Thymus (tissue), 11 donors: ENCODE measurements around the gene ATF7. TPM values are rescaled to one million over a fixed set of nuclear protein-coding genes. Genes with fewer than 3 reads are reported as not detected.

Experiments used
- DNase-seq, 9 donors: peaks; one replicate each; pipeline ENCODE4 v3.0.0-alpha.2; 2013; ENCODE audit warnings: low spot score in 9 of 9, low read depth in 6 of 9, missing footprints in 1 of 9
- H3K27ac ChIP-seq, 2 donors: one replicate each; pipeline ENCODE4 v1.5.1; 2013; ENCODE audit warnings: control low read depth in 1 of 2, low read depth in 1 of 2, low read length in 1 of 2, mild to moderate bottlenecking in 1 of 2, moderate library complexity in 1 of 2
- H3K27me3 ChIP-seq, 2 donors: one replicate each; pipeline ENCODE4 v1.5.1; 2013; ENCODE audit warnings: low read length in 1 of 2; ENCODE audit not compliant: control insufficient read depth in 2 of 2, insufficient read depth in 1 of 2
- H3K36me3 ChIP-seq, 2 donors: one replicate each; pipeline ENCODE4 v1.5.1; 2013; ENCODE audit warnings: low read length in 1 of 2, mild to moderate bottlenecking in 1 of 2, moderate library complexity in 1 of 2; ENCODE audit not compliant: control insufficient read depth in 2 of 2, insufficient read depth in 2 of 2
- H3K4me1 ChIP-seq, 2 donors: one replicate each; pipeline ENCODE4 v1.5.1; 2013; ENCODE audit warnings: low read length in 2 of 2; ENCODE audit not compliant: control insufficient read depth in 2 of 2, insufficient read depth in 2 of 2
- H3K4me3 ChIP-seq, 2 donors: one replicate each; pipeline ENCODE4 v1.5.1; 2013; ENCODE audit warnings: low read length in 2 of 2, control low read depth in 1 of 2, mild to moderate bottlenecking in 1 of 2
- H3K9me3 ChIP-seq, 2 donors: one replicate each; pipeline ENCODE4 v1.5.1; 2013; ENCODE audit warnings: low read length in 1 of 2, mild to moderate bottlenecking in 1 of 2; ENCODE audit not compliant: control insufficient read depth in 2 of 2, insufficient read depth in 1 of 2
- WGBS: extraction: QIAGEN DNeasy Blood & Tissue Kit; methylation state at CpG from one replicate; pipeline ENCODE4 v1.1.7; 2013; 5-methylcytosine and 5-hydroxymethylcytosine counted together
- polyA plus RNA-seq: library from polyadenylated mRNA; stranded (reverse); fragments of 200-250 nt; gene quantifications from one replicate; pipeline ENCODE4 v1.2.3, GENCODE V29; 2013
- total RNA-seq: library from RNA; stranded (reverse); fragments of 120-200 nt; gene quantifications from one replicate; pipeline ENCODE4 v1.2.4, GENCODE V29; 2013
- donor health status: healthy.

ATF7 gene
- total and polyA plus RNA-seq, 2 donors: 6.0 to 15.8 TPM

GRCh38 chr12:53500776-53501614 lies 125.2 kb downstream of the ATF7 start, which contains the start of gene TARBP2:
TARBP2 (plus strand) TSS chr12:53501283; CDS start chr12:53501409, 126 bp downstream.
- Histone ChIP-seq H3K36me3 (peaks cover 12 to 17% of the 10 kb centered on the region in 2 donors), H3K4me1 (peaks cover 13 to 39% of the 10 kb centered on the region in 2 donors), H3K27ac (peak within 1 kb of the TSS; percentile 92 to 97), H3K27me3 (no peaks in the 10 kb centered on the region), H3K4me3 (peak within 1 kb of the TSS; percentile 65 to 71), H3K9me3 (no peaks in the 10 kb centered on the region)
- under 1% methylated on average over 74 of the region's 74 CpGs for WGBS
- peak; percentile 97 to 100 (median 99) for DNase-seq

GRCh38 chr12:53500142-53500775 lies 125.9 kb downstream of the ATF7 start:
- peaks cover 13 to 40% of the 10 kb centered on the region in 2 donors for H3K4me1 ChIP-seq
- DNase-seq: no peak
- 7% methylated on average over 17 of the region's 17 CpGs for WGBS

GRCh38 chr12:53499266-53500141 lies 126.7 kb downstream of the ATF7 start, which contains the start of gene MAP3K12:
MAP3K12 (minus strand) TSS chr12:53499458; CDS start chr12:53487391, 12,067 bp downstream.
- no peaks in the 10 kb centered on the region for H3K9me3 ChIP-seq
- peak in 4 of 9 donors; percentile 31 to 73 (median 58) for DNase-seq
- H3K4me1 ChIP-seq: peaks cover 16 to 43% of the 10 kb centered on the region in 2 donors
- H3K27me3 ChIP-seq: no peaks in the 10 kb centered on the region
- WGBS: 2% methylated on average over 51 of the region's 51 CpGs
- peaks cover 0 to 2% of the 10 kb centered on the region in 2 donors for H3K36me3 ChIP-seq
- peak within 1 kb of the TSS; percentile 91 to 97 for H3K27ac ChIP-seq
- peak within 1 kb of the TSS; percentile 46 to 65 for H3K4me3 ChIP-seq

More at GRCh38 chr12:53500142-53500775, 125.9 kb downstream of the ATF7 start:
- no peaks in the 10 kb centered on the region for H3K27me3 ChIP-seq
- H3K9me3 ChIP-seq: no peaks in the 10 kb centered on the region
- peak overlapping the region; percentile 91 to 97 for H3K27ac ChIP-seq
- H3K4me3 ChIP-seq: peak overlapping the region; percentile 46 to 65
- peaks cover 6 to 10% of the 10 kb centered on the region in 2 donors for H3K36me3 ChIP-seq

- Histone ChIP-seq H3K4me1 (peaks cover 27 to 56% of the 10 kb centered on the region in 2 donors), H3K4me3 (peak overlapping the region in 1 of 2 donors; percentile 46), H3K36me3 (no peaks in the 10 kb centered on the region), H3K27ac (peak overlapping the region in 1 of 2 donors; percentile 18), H3K27me3 (no peaks in the 10 kb centered on the region), H3K9me3 (no peaks in the 10 kb centered on the region)
- DNase-seq: no peak
- 92% methylated on average over 2 of the region's 2 CpGs for WGBS
These were observed 127.9 kb downstream of the ATF7 start for GRCh38 chr12:53498235-53498630.

GRCh38 chr12:53497461-53497860 lies 128.7 kb downstream of the ATF7 start:
- Histone ChIP-seq H3K27ac (no peak overlapping the region), H3K36me3 (no peaks in the 10 kb centered on the region), H3K27me3 (no peaks in the 10 kb centered on the region), H3K4me3 (no peak overlapping the region), H3K9me3 (no peaks in the 10 kb centered on the region), H3K4me1 (peaks cover 27 to 57% of the 10 kb centered on the region in 2 donors)
- DNase-seq: no peak
- WGBS: 97% methylated on average over 3 of the region's 3 CpGs

GRCh38 chr12:53496752-53497032 lies 129.5 kb downstream of the ATF7 start:
- Histone ChIP-seq H3K27me3 (no peaks in the 10 kb centered on the region), H3K4me3 (no peak overlapping the region), H3K36me3 (no peaks in the 10 kb centered on the region), H3K4me1 (peaks cover 21 to 55% of the 10 kb centered on the region in 2 donors), H3K27ac (no peak overlapping the region), H3K9me3 (no peaks in the 10 kb centered on the region)
- no peak for DNase-seq
- 100% methylated on average over 1 of the region's 1 CpG for WGBS

- DNase-seq: peak in 1 of 9 donors; percentile 20
- H3K4me3 ChIP-seq: no peak overlapping the region
- no peaks in the 10 kb centered on the region for H3K36me3 ChIP-seq
- H3K9me3 ChIP-seq: no peaks in the 10 kb centered on the region
- no peak overlapping the region for H3K27ac ChIP-seq
- WGBS: 65% methylated on average over 5 of the region's 5 CpGs
- H3K27me3 ChIP-seq: no peaks in the 10 kb centered on the region
- H3K4me1 ChIP-seq: peaks cover 18 to 52% of the 10 kb centered on the region in 2 donors
These were observed 130.1 kb downstream of the ATF7 start for GRCh38 chr12:53495903-53496751.
